Measurements from ENCODE around the gene PMEL.
A peak's percentile ranks its signal among the peaks of the same experiment; 100 is the strongest.
"Not testable (repeated sequence)": the region's sequence is repeated elsewhere in the genome, so short reads cannot be mapped to it uniquely, and the experiment has no call there.

PMEL gene

DNA sequence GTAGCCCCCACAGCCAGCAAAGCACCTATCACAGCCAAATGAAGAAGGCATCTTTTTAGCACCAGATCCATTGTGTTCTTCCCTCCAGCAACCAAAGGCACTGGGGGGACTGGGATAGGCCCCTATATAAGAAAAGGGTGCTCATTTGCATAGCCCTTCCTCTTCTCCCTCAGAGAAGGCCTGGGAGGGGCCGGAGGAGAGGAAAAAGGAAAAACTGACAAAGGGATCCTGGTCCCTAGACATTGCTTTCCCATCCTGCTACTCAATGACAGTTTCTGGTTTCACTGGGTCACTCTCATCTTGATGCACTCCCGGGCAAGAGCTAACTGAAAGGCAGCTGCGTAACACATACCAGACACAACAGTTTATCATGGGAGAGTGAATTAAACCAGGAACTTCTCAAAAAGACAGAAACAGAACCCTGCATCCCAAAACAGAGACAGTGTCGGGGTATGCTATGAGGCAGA lies at the start of gene PMEL:
Gene PMEL (minus strand): TSS at position 102 of the 467 bp plus-strand sequence. CDS start 31 bp downstream, at position 71.
- no peak for DNase-seq

DNA sequence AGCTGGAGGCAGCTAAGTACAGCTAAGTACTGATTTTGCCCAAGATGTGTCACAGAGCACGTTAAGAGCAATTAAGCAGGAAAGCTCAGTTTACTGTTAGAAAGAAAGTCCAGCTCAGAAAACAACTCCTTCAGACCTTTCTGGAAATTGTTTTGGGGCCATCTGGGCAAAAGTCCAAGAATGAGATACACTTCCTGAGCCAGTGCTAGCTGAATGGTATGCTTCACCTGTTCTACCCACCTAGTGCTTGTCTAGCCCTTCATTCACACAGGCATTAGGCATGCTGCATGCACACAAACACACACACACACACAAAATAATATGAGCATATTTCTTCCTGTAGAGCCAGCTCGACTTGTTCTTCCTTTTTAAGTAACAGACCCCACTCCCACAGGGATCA lies 48.4 kb upstream of the PMEL start:
- no peak for DNase-seq

DNA sequence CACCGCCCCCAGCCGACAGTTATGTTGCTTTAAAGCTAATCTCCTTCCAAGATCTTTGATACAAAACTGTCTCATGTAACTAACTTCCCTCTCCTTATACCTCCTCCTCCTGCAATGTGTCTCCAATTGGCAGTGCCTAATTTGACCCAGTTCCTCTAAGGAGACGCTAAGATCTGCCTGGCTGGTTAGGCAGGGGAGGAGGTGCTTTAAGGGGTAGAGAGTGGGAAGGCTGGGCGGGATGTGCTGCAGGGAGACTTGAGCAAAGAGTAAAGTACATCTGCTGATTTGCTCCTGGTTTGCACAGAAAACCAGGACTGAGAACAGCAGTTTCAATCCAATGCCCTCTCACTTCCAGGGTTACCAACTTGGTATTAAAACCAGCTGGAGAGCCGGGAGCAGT lies 47.6 kb upstream of the PMEL start:
- DNase-seq = no peak

DNA sequence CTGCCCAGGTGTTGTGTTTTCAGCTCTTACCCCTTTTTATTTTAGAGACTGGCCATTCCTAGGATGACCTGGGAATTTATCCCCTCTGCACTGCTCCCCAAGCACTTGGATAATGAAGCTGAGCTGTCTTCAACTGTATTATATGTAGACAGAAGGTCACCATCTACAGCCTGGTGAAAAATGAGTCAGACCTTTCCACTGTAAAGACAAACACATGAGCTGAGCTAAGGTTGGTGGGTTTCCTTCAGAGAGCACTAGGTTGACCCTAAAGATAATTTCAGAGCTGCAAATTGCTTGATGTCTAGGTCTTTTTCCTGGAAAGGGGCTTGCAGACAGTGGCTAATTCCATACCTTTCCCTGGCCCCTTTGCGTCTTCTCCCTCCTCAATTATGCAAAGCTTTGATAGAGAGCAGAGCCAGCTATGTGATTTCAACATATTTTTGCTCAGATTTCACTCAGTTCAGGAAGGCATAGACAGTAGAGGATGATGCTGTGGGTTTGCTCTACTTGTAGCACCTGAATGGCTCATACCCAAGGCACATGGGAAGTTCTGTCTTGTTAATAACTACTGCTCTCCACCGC lies 45.8 kb upstream of the PMEL start:
- DNase-seq = no peak

DNA sequence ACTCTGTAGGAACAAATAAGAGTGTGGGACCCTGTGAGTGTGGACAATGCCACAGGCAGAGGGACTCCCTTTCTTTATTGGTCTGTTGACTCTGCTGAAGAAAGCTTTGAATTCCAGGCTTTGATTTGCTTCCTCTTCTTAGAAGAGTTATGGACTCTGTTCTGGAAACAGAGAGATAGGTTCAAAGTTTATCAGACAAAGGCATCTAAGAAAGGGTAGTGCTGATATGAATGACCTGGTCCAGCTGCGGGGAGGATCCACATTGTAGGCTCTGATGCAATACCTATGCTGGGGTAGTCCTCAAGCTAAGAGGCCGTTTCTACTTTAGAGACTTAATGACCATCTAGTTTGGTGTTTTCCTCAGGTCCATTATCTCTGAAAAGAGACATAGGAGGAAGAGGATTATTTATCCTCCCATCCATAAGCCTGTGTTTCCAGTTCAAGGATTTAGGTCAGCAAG lies 44.3 kb upstream of the PMEL start:
- no peak for DNase-seq

DNA sequence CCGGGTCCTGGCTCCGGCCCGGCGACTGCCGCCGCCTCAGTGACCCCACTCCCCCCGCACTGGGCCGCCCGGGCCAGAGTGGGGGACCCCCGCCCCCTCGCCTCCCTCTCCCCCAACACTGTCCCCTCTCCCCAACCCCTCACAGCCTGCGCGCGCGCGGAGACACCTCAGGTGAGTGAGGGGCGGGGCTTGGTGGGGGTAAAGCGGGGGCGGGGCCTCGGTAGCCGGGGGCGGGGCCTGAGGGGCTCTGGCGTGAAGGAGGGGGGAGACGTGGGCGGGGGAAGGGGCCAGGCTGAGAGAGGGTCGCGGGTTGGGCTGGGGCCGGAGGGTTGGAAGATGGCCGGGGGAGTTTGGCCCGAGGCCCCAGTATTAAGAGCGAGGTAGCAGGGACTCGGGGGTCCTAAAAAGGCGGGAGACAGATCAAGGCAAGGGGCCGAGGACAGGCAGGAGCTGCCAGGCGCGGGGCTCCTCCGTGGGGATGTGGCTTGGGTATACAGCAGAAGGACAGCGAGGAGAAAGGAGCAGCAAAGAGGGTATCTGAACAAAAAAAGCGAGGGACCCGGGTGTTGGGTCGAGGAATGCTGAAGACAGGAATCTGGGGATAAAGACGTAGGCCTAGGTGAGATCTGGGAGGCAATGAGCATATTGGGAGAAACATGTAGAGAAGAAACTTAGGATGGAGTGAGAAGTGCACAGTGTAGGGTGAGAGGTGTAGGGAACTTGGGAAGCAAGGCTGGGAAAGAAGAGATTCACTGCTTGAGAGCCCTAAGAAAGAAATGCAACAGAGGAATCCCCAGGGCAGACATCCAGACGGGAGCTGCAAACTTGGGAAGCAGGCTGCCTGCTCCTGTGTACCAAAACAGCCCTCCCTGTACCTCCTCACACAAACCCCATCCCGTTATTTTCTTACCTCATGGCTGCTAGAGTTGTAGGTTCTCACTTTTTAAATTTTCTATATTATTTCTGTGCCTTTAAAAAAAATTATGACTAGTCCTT lies 42.0 kb upstream of the PMEL start:
- peak; percentile 45 for DNase-seq

DNA sequence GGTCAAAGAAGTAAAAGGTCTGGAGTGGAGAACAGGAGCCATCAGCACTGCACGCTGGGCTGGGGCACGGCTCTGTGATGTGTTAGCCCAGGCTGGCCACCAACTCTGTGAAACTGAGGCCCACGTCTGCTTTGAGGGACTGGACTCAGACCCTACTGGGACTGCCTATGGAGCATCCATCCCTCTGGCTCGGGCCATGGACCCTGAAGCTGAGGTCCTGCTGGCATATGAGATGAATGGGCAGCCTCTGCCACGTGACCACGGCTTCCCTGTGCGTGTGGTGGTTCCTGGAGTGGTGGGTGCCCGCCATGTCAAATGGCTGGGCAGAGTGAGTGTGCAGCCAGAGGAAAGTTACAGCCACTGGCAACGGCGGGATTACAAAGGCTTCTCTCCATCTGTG lies 38.4 kb upstream of the PMEL start:
- DNase-seq = no peak

DNA sequence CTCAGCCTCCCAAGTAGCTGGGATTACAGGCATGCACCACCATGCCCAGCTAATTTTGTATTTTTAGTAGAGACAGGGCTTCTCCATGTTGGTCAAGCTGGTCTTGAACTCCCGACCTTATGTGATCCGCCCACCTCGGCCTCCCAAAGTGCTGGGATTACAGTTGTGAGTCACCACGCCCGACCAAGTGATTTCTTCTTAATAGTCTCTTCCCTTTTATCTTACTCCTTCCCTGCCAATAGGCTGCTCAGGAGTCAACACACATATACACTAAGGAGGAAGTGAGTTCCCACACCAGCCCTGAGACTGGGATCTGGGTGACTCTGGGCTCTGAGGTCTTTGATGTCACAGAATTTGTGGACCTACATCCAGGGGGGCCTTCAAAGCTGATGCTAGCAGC lies 37.5 kb upstream of the PMEL start:
- not testable (repeated sequence) for DNase-seq

DNA sequence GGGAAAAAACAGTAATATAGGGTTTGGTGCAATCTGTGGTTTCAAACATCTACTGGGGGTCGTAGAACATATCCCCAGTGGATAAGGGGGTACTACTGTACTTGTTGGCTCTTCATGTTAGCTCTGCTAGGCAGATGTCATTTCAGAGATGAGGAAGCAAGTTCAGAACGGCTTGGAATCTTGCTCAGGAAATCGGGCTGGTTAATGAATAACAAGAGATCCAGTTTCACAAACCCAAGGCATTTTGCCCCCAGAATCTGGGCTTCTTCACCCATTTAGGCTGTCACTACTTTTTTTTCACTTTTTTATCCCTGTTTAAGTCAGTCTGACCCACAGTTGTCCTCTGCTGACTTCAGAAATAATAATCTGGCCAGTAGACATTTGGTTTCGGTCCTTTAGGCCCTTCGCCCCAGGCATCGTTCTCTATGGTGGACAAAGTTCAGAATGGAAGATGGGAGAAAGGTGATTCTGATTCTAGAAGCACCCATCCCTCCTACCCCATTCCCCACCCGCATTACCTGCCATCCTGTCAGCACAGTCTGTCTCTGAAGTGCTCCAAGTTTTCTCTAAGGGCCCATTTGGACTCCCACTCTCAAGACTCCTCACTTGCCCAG lies 35.8 kb upstream of the PMEL start:
- no peak for DNase-seq

DNA sequence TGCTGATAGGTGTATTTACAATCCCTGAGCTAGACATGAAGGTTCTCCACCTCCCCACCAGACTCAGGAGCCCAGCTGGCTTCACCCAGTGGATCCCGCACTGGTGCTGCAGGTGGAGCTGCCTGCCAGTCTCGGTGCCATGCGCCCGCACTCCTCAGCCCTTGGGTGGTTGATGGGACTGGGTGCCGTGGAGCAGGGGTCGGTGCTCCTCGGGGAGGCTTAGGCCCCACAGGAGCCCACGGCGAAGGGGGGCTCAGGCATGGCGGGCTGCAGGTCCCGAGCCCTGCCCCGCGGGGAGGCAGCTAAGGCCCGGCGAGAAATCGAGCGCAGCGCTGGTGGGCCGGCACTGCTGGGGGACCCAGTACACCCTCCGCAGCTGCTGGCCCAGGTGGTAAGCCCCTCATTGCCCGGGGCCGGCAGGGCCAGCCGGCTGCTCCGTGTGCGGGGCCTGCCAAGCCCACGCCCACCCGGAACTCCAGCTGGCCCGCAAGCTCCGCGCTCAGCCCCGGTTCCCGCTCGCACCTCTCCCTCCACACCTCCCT lies 34.2 kb upstream of the PMEL start:
- DNase-seq = not testable (repeated sequence)

DNA sequence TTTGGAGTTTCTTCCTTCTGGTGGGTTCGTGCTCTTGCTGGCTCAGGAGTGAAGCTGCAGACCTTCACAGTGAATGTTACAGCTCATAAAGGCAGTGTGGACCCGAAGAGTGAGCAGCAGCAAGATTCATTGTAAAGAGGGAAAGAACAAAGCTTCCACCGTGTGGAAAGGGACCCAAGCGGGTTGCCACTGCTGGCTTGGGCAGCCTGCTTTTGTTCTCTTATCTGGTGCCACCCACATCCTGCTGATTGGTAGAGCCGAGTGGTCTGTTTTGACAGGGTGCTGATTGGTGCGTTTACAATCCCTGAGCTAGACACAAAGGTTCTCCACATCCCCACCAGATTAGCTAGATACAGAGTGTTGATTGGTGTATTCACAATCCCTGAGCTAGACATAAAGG lies 33.7 kb upstream of the PMEL start:
- DNase-seq = not testable (repeated sequence)

DNA sequence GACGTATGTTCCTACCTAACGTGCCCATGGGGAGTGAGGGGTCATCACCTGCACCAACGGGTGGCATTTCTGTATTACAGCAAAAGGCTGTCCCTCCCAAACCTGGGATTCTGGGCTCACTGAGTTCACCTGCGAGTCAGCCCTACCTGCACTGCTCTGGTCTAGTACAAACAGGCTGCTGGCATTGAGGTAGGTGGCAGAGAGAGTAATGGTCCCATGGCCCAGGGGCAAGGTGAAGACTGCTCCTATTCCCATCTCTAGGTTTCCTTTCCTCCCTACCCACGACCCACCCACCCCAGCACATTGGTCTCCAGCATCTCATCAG lies 31.7 kb upstream of the PMEL start:
- DNase-seq = no peak

DNA sequence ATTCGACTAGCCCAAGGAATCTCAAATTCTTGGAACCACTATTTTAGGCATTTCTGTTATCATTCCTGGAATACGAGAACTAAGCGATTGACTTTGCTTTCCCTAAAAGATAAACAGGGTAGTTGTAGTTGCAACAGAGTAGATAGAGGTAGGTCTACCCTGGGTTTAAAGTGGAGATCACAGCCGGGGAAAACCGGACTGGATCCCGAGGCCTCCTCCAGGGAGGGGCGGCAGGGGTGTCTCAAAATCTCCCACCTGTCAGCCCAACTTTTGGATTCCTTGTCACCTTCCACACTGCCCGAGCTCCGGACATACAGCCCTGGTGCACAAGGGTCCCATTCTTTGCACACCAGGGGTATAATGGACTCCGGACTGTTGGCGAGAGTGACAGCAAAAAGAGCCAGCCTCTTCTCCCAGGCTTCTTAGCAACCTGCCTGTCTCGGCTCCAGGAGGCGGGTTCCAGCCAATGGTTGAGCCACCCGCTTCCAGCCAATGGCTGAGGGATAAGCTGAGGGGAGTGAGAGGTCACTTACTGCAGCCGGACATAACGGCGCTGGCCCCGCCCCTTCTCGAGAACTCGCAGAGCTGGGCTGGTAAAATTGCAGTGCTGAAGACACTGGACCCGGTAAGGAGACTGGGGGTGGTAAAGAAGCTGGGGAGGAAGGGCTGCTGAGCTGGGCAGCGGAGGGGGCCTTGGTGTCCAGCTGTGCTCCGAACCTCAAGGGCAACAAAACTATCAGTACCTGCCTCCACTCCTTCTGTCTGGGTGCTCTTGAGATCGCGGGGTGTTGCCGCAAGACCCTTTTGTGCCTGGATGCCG lies 31.1 kb upstream of the PMEL start, which contains the start of gene SUOX:
Gene SUOX (plus strand): TSS at position 562 of the 820 bp plus-strand sequence. CDS start 4,946 bp downstream, outside the sequence.
- no peak for DNase-seq

DNA sequence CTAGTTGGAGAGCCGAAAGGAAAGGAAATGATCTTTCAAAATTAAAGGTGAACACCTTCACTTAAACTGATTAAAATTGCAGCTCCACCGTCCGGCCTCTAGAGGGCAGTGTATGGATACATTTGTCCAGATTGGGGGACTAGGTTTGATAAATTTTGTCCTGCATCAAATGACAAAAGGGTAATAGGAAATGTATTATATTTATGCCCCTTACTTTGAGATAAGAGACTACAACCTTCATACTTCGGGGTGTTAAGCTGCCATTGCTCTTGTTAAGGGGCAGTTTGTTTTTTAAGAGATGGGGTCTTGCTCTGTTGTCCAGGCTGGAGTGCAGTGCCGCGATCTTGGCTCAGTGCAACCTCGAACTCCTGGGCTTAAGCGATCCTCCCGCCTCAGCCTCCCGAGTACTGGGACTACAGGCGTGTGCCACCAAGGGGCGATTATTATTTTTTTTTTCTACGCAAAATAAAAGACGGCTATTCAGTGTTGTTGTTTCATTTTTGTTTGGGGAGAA lies 30.4 kb upstream of the PMEL start:
- peak; percentile 12 for DNase-seq

DNA sequence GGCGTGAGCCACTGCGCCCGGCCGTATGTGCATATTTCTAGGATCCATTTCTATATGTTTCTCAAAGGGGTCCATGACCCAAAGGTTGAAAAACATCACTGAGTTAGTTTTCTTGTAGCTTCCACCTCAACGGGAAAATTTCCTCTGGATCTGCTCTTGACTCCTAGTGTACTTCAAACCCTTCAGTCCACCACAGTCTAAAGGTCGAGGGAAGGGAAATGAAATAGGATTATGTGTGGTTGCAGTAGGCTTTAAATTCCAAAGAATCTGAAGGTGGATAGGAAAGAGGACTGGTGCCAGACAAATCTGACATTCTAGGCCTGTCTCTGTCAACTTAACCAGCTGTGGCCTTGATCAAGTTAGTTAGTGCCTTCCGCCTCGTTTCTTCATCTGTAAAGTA lies 29.5 kb upstream of the PMEL start:
- DNase-seq = no peak

DNA sequence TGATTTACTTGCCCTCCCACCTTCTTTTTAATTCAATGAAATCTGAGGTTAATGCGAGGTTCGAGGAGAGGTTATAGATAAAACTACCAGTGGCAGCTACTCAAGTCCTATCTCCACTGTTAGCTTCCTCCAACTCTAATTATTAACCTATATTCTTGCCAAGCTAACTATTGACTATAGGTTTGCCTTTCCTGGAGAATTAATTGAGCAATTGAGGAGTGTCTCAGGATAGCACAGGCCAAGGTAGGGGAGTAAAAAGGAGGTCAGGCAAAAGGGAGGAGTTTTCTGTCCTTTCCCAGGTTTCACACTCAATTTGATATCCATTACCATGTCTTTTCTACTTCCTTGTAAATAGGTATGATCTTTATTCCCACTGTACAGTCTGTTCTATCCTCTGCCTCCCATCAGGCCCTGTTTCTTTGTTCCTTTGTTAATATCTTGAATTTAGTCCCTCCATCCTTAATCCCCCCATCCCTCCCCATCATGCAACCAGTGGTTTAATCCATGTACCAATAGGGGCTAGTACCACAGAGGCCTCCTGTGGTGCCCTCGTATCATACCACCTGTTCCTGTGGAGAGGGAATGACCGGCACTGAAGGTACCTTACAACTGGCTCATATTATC lies 27.5 kb upstream of the PMEL start:
- no peak for DNase-seq

DNA sequence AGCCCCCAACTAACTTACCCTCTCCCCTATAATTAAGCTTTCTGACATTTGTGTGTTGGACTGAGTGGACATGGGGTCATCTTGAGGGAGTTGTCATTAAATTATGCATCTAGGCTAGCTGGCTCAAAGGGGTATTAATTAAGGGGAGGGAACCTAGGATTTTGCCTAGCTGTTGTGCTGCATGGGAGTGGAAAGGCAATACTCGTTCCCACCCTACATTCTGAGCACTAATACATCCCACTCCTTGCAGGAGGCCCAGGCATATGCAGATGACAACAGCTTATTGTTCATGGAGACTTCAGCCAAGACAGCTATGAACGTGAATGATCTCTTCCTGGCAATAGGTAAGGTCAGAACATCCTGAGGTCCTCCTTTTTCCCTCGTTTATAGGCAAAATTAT lies 25.3 kb upstream of the PMEL start:
- DNase-seq = no peak

DNA sequence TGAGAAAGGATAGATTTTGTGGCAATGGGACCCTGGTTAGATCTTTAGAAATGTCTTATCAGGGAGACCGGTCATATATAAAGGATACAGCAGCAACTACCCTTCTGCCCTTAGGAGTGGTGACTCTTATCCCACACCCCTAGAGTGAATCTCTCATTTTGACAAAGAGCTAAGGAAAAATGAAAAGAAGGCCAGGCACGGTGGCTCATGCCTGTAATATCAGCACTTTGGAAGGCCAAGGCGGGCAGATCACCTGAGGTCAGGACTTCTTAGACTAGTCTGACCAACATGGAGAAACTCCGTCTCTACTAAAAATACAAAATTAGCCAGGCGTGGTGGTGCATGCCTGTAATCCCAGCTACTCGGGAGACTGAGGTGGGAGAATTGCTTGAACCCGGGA lies 20.1 kb upstream of the PMEL start:
- not testable (repeated sequence) for DNase-seq

DNA sequence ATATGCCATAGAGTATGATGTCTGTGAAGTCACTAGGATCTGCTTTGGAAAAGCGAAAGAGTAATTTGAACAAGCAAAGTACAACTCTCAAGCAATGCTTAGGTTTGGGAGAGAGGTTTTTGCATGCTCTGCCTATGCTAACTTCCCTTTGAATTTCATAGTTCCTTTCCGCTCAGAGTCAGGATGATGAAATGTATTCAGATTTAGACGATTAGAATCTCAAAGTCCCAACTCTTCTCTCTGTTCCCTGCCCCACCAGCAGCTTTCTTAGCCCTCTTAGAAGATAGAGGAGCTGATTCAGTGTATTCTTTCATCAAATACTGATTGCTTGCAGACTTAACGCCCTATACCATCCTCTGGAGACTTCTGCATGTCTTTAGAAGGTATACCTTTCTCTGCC lies 19.5 kb upstream of the PMEL start:
- no peak for DNase-seq

DNA sequence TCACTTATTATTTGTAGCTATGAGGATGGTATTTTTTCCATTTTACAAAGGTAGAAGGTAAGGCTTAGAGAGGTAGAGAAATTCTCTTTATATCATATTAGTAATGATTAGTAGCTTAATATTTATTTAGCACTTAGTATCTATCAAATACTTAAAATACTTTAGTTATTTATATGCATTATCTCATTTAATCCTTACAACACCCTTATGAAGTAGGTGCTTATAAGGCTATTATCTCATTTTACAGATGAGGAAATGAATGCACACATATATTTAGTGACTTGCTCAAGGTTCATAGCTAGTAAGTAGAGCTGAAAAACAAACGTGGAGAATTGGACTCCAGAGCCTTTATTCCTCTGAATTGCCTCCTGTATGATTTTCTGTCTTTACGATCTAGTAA lies 19.0 kb upstream of the PMEL start:
- no peak for DNase-seq

DNA sequence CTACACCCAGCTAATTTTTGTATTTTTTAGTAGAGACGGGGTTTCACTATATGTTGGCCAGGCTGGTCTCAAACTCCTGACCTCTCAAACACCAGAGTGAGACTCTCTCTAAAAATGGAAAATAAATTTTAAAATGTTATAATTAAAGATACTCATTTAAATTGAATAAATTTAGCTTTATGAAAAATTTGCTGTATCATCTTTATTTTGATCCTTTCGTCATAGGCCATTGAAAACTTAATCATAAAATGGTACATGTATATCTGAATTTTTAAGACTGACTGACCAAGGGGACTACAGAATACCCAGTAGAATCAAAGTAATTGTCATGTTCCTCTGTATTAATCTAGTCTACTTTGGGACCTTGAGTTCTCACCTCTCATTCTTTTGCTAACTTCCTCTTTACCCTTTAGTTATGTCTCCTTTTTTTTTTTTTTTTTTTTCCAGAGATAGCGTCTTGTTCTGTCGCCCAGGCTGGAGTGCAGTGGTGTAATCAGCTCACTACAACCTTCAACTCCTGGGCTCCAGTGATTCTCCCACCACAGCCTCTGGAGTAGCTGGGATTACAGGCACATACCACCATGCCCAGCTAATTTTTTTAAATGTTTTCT lies 17.5 kb upstream of the PMEL start:
- DNase-seq = no peak

All from NK-92 treated with Interleukin-12 subunit alpha and Interleukin-12 subunit beta, amount 100 ng/mL, for 24 hours (cell line).